ENCODE data around the gene MACROD2.
"Not testable (repeated sequence)": the region's sequence is repeated elsewhere in the genome, so short reads cannot be mapped to it uniquely, and the experiment has no call there.

The MACROD2 gene

GRCh38 chr20:15977758-15978157 is 1982.4 kb downstream of the MACROD2 start:
- TF ChIP-seq CTCF (IDR thresholded peaks at IDR 0.05; ENCODE audit: control insufficient read depth, insufficient read depth, low read depth, low read length, missing control alignments), result no peak
- DNase-seq (ENCODE audit: low read depth), result no peak
- no peak overlapping the region for H3K4me3 ChIP-seq (ENCODE audit: control insufficient read depth, low read depth, low read length)

- DNase-seq (ENCODE audit: low read depth); H3K4me3 ChIP-seq (ENCODE audit: control insufficient read depth, low read depth, low read length): not testable (repeated sequence)
Measured at GRCh38 chr20:15985494-15986368, 1990.4 kb downstream of the MACROD2 start.

GRCh38 chr20:15986690-15987089 is 1991.4 kb downstream of the MACROD2 start:
- TF ChIP-seq CTCF (IDR thresholded peaks at IDR 0.05; ENCODE audit: control insufficient read depth, insufficient read depth, low read depth, low read length, missing control alignments), result no peak
- no peak for DNase-seq (ENCODE audit: low read depth)
- H3K4me3 ChIP-seq (ENCODE audit: control insufficient read depth, low read depth, low read length), result no peak overlapping the region

- no peak overlapping the region for H3K4me3 ChIP-seq (ENCODE audit: control insufficient read depth, low read depth, low read length)
- DNase-seq (ENCODE audit: low read depth), result no peak
- TF ChIP-seq CTCF (IDR thresholded peaks at IDR 0.05; ENCODE audit: control insufficient read depth, insufficient read depth, low read depth, low read length, missing control alignments), result no peak
Measured at GRCh38 chr20:15991279-15991678, 1996.0 kb downstream of the MACROD2 start.

- no peak overlapping the region for H3K4me3 ChIP-seq (ENCODE audit: control insufficient read depth, low read depth, low read length)
- no peak for TF ChIP-seq CTCF (IDR thresholded peaks at IDR 0.05; ENCODE audit: control insufficient read depth, insufficient read depth, low read depth, low read length, missing control alignments)
- no peak for DNase-seq (ENCODE audit: low read depth)
Measured at GRCh38 chr20:15992564-15992963, 1997.2 kb downstream of the MACROD2 start.

- H3K4me3 ChIP-seq (ENCODE audit: control insufficient read depth, low read depth, low read length), result no peak overlapping the region
- TF ChIP-seq CTCF (IDR thresholded peaks at IDR 0.05; ENCODE audit: control insufficient read depth, insufficient read depth, low read depth, low read length, missing control alignments), result no peak
- no peak for DNase-seq (ENCODE audit: low read depth)
Measured at GRCh38 chr20:16000112-16000511, 2004.8 kb downstream of the MACROD2 start.

- TF ChIP-seq CTCF (IDR thresholded peaks at IDR 0.05; ENCODE audit: control insufficient read depth, insufficient read depth, low read depth, low read length, missing control alignments), result no peak
- no peak overlapping the region for H3K4me3 ChIP-seq (ENCODE audit: control insufficient read depth, low read depth, low read length)
- no peak for DNase-seq (ENCODE audit: low read depth)
Measured at GRCh38 chr20:16001286-16001685, 2006.0 kb downstream of the MACROD2 start.
